HG03575 (cell line): ENCODE data around the gene AUTS2.

Experiments
- ATAC-seq: cut with Tn5 transposase; IDR thresholded peaks from one replicate; pipeline ENCODE4 v1.9.1; 2021; ENCODE audit not compliant: unreplicated experiment, insufficient number of reproducible peaks, low FRiP score; ENCODE audit errors: extremely low read depth

AUTS2 gene

DNA sequence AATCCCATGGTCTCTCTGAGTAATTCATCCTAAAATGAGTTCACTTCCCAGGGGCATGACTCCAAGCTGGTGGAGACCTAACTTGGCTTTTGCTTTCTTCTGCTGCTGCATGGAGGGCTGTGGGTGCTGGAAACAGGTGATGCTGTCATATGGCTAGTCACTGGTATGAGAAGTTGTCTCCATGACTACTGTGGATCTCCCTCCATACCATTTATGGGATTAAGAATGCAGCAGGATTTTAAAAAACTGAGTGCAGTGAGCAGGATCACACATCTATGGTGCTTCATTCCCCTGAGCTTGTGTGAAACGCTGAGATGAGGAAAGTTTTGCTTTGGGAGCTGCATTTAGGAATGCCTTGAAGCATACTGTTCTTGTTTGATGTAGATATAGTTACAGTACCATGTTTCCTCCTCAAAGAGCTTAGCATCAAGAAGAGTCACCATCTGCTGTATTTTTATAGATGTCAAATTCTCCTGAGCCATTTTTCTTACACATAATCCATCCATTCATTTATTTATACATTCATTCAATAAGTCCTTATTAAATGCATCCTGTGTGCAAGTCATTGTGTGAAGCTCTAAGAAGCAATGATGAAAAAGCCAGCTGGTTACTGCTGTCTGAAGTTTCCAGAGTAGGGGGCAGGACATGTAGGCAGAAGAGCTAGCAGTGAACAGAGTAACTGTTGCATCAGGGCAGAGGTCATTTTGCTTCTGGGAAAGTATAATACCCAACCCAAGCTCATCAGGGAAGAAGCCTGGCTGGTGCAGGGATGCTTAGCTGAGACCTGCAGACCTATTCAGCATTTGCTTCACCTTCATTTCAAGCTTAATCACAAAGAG is 534.8 kb downstream of the AUTS2 start:
- no peak for ATAC-seq

DNA sequence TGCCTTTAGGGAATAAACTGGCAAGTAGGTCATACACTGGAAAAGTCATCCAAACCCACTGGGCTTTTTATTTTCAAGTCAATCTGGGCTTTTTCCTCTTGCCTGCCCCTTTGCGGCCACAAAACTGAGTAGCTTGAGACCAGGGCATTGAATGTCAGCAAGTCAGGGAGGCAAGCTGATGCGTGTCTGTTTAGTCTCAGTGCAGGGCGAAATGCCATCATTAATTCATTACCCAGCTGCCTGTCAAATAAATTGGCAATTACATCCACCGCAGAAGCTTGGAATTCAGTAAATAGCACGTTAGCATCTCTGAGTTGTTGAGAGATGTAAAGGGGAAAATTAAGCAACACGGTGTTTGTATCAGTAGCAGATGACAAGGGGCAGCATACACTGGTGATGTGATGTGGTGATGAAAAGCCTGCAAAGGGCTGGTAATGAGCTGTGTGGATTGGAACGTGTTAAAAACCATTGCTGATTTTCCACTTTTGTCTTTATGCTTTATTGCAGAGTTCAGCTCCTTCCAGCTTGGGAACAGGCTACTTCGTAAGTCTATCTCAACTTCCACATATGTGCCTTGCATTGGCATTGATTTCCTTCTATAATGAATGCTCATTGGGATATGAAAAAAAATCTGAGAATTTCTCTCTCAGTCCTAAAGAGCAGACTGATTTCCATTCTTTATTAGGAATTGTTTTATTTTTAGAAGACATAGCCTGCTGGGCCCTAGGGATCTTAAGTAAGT is 535.9 kb downstream of the AUTS2 start:
- ATAC-seq = no peak

DNA sequence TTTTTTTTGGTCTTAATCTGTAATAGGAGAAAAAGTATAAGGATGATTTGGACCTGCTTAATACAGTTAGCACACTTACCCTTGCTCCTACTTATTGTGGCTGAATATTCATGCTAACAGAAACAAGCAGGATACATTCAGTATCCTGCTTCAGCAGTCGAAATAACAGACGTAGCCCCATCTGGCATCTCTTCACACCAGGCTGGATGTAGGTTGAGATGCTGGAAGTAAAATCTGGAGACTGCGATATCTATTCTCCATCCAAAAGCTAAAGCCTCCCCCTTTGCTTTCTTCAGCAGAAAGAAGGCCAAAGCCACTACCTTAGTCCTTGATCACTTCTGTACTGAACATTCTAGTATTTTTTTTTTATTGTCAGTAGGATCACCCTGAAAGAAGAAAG is 537.4 kb downstream of the AUTS2 start:
- ATAC-seq = no peak

DNA sequence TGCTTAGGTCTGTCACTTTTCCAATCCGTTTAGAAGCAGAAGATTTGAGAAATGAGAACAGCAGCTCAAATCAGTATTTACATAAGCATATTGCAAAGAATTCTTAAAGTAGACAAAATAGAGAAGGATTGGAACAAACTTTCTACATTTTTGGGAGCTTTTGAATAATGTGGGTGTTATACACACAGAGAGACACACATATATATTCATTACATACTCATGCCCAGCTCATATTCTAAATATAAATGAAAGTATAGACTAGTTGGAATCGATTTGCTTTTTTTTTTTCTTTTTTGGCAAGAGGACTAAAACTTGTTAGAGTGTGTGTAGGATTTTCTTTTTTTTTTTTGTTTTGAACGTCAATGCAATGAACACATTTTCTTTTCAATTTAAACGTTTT is 538.9 kb downstream of the AUTS2 start:
- no peak for ATAC-seq

DNA sequence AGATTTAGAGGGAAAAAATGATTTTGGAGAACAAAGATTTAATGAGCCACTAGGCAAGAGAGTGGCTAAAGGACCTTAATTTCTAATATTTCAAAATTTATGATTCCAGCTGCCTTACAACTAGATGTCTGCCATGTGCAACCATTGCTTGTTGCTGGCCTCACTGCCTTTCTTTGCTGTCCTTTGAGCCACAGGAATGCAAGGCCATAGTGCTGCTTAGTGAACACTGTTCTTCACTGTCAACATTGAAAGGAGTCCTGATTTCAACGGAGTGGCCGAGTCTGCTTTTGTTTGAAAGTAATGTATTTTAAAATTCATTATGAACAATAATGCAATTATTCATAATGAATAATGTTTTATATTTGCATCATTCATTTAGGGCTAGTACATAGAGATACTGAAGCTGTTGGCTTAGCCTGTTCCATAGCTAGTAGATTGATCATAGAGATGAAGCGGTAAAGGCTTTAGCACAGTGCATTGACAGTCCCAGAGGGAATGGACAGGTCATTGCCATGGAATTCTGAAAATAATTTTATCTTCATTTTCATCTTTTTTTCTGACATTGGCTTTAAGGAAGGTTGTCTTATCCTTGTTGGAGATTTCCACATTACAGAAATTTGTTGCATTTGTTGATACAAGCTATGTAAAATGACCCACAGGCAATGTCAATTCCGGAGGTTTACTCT is 544.1 kb downstream of the AUTS2 start:
- ATAC-seq = no peak

DNA sequence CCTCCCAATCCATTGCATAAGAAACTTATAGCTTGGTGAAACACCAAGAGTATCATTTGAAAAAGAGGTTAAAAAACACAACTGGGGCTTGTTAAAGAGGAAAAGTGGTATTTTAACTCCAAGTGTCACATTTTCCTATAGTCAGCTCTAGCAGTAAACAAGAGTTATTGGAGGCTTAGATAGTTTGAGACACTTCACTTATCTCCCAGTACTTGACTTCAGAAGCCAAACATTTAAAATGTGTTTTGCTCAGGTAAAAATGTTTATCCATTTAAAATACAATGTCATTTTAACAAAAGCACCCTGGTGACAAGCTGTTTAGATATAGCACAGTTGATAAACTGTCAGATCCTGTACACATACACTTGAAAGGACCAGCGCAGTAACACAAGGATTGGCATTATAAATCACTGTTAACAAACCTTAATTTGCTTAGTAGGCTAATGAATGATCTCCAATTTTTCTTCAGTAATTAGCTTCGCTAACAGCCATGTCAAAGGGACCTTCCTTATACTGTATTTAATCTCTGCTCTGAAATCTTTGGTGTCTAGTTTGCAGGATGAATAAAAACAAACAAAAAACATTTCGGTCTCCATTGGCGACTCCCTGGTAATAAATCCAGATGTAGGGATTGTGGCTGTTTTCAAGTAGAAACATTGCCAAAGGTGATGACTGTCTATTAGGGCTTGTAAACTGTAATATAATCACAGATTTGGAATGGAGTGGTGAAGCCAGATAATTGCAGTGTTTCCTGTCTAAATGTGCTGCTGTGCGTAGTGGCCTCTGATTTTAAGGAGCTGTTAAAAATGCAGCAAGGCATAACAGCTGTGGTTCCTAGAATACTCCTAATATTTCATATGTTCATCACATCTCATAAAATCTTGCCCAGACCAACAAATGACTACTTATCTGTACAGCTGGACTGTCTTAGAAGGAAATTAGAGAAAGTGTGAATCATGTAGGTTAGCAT is 545.1 kb downstream of the AUTS2 start:
- no peak for ATAC-seq

DNA sequence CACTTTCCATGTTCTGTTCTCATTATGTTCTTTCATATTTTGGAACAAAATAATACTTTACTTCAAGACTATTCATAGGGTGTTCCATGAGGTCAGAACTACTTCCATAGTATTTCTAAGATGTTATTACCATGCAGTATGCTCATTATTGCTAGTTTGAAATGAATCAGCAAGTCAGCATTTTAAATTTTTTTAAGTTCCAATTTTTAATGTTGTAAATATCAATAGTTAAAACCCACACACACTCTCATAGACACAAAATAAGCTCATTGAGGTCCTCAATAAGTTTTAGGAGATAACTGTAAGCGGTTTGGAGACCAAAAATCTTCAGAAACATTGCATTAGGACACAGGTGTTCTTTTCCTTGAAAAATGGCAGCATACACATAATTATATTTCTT is 550.7 kb downstream of the AUTS2 start:
- ATAC-seq = no peak

DNA sequence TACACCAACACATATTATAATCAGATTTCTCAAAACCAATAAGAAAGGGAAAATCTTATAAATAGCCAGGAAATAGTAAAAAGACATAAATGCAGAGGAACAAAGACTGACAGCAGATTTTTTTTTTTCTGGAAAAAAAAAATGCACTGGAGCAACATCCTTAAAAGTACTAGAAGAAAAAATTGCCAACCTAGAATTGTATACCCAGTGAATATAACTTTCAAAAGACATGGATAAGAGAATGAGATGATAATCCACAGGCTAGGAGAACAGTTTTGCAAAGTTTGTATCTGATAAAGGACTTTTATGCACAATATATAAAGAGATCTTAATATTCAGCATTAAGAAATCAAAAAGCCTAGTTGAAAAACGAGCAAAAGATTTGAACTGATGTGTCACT is 554.0 kb downstream of the AUTS2 start:
- no peak for ATAC-seq

DNA sequence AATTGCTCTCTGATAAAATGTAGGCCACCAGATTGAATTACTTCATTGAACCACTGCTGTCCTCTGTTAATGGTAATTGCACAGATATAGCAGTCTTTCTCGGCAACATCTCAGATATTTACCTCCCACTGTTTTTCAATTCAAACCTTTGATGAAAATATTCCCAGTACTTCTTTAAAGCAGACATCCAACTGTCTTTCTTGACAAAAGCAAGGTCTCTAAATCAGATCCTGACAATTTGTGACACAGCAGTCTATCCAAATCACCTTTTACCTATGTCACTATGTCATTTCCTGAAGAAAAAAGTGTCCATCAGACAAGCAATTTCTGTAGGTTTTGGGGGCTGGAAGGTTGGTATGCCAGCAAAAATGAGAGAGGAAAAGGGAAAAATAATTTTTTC is 555.7 kb downstream of the AUTS2 start:
- ATAC-seq = no peak

DNA sequence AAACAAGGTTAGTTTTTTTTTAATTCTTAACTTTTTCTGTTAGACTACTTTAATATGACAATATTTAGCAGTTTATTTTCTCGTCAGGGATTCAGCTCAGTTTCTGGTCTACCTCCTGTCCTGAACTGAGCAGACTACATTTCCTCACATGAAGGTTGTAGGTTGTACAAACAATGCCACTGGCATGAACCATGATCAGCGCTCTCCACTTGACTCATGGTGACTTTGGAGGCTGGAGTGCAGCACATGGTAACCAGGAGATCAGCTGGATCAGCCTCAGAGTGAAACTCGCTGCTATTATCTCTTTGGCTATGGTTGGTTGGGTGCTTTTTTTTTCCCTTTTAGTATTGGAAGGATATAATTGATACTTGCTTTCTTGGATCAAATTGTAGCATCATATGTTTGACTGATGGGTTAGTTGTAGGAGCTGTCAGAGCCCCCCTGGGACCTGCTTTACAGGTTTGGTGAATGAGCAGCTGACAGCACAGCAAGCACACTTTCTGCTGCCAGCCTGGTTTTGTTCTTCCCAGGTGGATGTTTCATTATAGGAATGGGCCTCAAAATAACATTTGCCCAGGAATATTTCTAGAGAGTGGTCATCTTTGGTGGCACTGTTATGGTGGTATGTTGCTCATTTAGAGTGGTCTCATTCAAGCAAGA is 556.4 kb downstream of the AUTS2 start:
- ATAC-seq = no peak

DNA sequence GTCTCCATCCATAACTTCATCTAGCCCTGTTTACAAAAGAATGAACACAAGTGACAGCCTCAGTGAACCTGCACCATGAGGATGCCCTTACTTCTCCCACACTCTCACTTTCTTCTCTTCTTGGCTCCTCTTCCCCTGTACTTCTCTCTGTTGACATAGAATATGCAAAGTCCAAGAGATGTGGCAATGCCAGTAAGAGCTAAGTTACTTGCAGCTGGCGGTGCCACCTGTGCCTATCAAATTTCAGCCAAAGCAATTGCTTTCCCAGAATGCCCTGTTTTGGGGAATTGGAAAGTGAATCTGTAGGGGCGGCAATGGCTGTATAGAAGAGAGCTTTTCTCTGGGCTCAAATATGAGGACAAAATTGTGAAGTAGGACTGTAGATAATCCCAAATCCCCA is 557.8 kb downstream of the AUTS2 start:
- ATAC-seq = no peak

DNA sequence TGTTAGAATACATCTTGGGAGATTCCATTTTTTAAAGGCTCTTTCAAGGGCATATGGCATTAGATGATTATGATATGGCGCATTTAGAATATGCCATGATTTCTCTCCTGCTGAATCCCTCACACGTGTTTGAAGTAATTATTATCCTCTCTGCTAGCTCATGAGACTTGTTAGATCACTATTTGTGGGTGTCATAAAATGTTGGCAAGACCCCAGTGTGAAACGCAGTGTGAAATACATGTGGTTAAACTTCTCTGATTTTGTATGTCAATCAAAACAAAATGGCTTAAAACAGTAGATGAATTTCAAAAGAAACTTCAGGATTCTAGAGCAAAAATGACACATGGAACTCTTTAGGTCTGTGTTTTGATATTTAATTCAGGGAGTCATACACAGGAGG is 560.8 kb downstream of the AUTS2 start:
- ATAC-seq = no peak

DNA sequence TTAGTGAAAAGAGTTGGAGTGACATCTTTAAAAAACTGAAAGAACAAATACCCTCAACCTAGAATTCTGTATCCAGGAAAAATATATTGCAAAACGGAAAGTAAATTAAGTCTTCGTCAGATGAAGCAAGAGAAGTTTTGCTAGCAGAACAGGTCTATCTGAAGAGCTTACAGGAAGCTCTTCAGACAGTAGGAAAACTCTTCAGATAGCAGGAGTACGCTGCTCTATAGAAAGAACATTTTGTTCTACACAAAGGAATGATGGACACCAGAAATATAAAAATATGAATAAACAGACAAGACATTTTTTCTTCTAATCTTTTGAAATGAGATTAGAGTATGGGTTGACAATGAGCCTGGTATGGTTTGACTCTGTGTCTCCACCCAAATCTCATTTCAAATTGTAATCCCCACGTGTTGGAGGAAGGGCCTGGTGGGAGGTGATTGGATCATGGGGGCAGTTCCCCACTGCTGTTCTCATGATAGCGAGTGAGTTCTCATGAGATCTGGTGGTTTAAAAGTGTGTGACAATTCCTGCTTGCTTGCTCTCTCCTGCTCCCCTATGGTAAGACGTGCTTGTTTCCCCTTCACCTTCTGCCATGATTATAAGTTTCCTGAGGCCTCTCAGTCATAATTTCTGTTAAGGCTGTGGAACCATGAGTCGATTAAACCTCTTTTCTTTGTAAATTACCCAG is 567.3 kb downstream of the AUTS2 start:
- no peak for ATAC-seq

DNA sequence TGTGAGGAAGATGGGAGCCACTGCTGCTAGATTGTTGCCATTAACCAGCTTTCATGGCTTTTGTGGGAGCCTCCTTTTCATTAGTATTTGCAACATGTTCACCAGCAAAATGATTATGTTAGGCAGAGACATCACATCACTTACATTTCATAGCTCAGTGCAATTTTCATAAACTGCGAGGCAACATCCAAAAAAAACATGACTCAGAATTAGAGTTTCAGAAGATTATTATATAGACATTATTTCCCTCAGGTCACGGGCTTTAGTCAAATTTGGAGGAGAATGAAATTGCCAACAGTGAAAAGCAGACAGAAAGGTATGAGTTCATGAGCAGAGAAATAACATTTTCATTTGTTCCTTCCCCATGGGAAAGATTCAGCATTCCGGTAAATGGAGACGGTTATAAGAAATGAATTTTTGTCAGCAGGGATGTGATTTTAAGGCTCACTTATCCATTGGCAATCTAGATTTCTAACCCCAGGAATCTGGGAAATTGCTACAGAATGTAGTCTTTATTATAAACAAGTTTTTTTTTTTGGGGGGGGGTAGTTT is 573.2 kb downstream of the AUTS2 start:
- ATAC-seq = no peak

DNA sequence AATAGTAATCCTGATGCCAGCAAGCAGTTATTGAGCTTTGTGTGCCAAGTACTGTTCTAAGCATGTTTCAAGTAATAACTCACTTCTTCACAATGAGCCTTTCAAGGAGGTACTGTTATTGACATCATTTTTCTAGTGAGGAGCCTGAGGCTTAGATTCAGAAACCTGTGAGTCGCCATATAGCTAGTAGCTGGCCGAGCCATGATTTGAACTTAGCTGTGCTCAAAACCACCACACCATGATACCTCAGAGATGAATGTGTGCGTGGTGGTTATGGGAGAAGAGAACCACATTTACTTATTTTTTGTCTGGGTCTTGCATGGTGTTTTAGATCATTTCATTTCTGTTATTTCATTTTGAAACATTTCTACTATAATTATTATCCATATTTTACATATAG is 578.9 kb downstream of the AUTS2 start:
- no peak for ATAC-seq

DNA sequence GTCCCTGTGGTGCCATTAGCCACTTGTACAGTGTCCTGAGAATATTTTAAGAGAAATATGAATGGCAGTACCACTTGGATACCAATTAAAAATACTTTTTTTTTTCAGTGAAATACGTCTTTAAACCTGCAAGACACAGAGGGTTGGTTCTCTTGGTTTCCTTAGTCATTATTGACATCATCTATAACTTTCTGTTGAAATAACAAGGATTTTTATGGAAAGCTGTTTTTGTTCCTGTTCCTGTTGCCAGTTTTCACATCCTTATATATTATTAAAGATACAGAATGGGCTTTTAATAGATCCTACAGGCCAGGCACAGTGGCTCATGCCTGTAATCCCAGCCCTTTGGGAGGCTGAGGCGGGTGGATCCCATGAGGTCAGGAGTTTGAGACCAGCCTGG is 579.9 kb downstream of the AUTS2 start:
- no peak for ATAC-seq

DNA sequence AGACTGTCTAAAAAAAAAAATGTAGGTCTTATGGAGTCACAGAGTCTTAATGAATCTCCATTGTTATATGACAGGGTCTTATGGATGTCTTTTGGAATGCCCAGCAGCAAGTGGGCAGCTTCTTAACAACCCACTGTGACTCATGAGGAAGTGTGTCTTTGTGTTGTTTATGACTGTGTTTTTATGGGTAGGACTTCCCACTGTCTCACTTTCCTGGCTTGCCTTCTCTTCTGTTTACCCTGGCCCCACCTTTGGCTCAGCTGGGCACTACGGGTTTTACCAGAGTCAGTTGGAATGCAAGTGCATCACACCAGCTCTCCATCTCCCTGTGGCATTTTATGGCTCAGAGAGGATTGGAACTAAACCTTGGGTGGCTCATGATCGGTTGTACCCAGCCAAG is 580.5 kb downstream of the AUTS2 start:
- ATAC-seq = no peak

DNA sequence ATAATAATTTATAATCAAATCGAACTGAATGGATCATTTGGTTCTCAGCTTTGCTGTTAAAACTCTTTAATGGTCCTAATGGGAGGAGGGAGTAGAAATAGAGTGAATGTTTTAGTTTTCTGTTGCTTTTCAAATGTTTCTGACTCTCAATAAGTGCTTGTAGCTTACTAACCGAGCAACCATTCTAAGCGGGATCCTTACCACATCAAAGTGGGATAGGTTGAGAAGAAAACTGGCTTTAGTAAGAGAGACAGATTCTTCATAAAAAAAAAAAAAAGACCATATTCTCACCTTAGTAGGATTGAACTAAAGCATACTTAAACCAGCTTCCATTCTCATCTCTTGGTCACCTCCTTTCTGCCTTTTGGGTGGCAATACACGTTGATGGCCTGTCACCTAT is 584.2 kb downstream of the AUTS2 start:
- ATAC-seq = no peak
